Panc1 (cell line): ENCODE results near the gene ACKR2. TPM values are rescaled to one million over a fixed set of nuclear protein-coding genes. Genes with fewer than 3 reads are reported as not detected.

ENCODE experiments used
- ATAC-seq: fragments of 200-7000 bp; cut with Tn5 transposase; 2 replicates; pipeline ENCODE4 v1.9.1; 2020; ENCODE audit warnings: mild to moderate bottlenecking, moderate library complexity
- BruUV-seq: library from RNA; stranded (reverse); fragments of 400-500 nt; replicated peaks from 2 replicates; lab custom pipeline; 2021; lab: Mats Ljungman, UMichigan
- CTCF ChIA-PET: fragments of 300-600 bp; sonication (Branson Sonifier 250); formaldehyde crosslinking; loops from one replicate; lab custom pipeline; 2022; ENCODE audit warnings: antibody characterized with exemption; lab: Charles Lee
- POLR2A ChIA-PET: fragments of 300-600 bp; sonication (Branson Sonifier 250); formaldehyde crosslinking; loops from one replicate; lab custom pipeline; 2022; ENCODE audit warnings: antibody characterized with exemption; lab: Charles Lee
- DNase-seq: peaks from one replicate; pipeline ENCODE4 v3.0.0-alpha.2; 2010; ENCODE audit warnings: low read depth, low spot score
- H3K27ac ChIP-seq: 2 replicates; pipeline ENCODE4 v1.5.1; 2011; ENCODE audit warnings: mild to moderate bottlenecking, low read length, inconsistent platforms
- H3K27me3 ChIP-seq: fragments of 200-500 bp; sonication (Bioruptor generic); 2 replicates; pipeline ENCODE4 v1.6.0; 2014; ENCODE audit warnings: low read length, inconsistent platforms; ENCODE audit not compliant: control insufficient read depth, insufficient read depth
- H3K36me3 ChIP-seq: fragments of 200-500 bp; sonication (Bioruptor generic); 2 replicates; pipeline ENCODE4 v1.5.1; 2014; ENCODE audit warnings: inconsistent platforms, mild to moderate bottlenecking, low read length, moderate library complexity; ENCODE audit not compliant: control insufficient read depth, insufficient read depth
- H3K4me1 ChIP-seq: 2 replicates; pipeline ENCODE4 v1.5.1; 2011; ENCODE audit warnings: inconsistent platforms, mild to moderate bottlenecking, low read length, moderate library complexity; ENCODE audit not compliant: control insufficient read depth, insufficient read depth
- H3K4me3 ChIP-seq, 2 experiments: 2 replicates each; pipeline ENCODE4 v1.5.1; 2011 to 2012; ENCODE audit warnings: low read depth in 2 of 2, low read length in 2 of 2, mild to moderate bottlenecking in 2 of 2, inconsistent platforms in 1 of 2, moderate library complexity in 1 of 2
- H3K9me3 ChIP-seq: fragments of 200-500 bp; sonication (Bioruptor generic); 2 replicates; pipeline ENCODE4 v1.5.1; 2014; ENCODE audit warnings: low read depth, mild to moderate bottlenecking, inconsistent platforms, low read length, moderate library complexity; ENCODE audit not compliant: control insufficient read depth, insufficient read depth
- POLR2AphosphoS5 ChIP-seq: IDR thresholded peaks from 2 replicates; pipeline ENCODE4 v1.6.1; 2012; ENCODE audit warnings: mild to moderate bottlenecking, low read depth, low read length, moderate library complexity
- SIN3A ChIP-seq: IDR thresholded peaks from 2 replicates; pipeline ENCODE4 v1.6.1; 2012; ENCODE audit warnings: low read depth, mild to moderate bottlenecking, low read length, moderate library complexity, borderline replicate concordance; ENCODE audit not compliant: insufficient read depth
- TCF7L2 ChIP-seq: IDR thresholded peaks from 2 replicates; pipeline ENCODE4 v1.6.1; 2011; ENCODE audit warnings: mild to moderate bottlenecking, low read depth, low read length, inconsistent platforms
- in situ Hi-C: cut with HindIII; loops from 2 replicates; pipeline ENCODE4 v1.10.0; 2016; ENCODE audit warnings: low sequenced_read_pairs, low pct_unique_long_range_greater_than_20kb
- intact Hi-C: fragments of 100-400 bp; cut with micrococcal nuclease; formaldehyde crosslinking; loops from one replicate; pipeline ENCODE4 v1.10.0; 2022; ENCODE audit not compliant: unreplicated experiment
- total RNA-seq: library from RNA; stranded (reverse); gene quantifications from one replicate; pipeline ENCODE4 v1.2.1, GENCODE V29; 2021; ENCODE audit not compliant: unreplicated experiment
- TF ChIP-seq, protein P1 (sequence below): fragments of 450-650 bp; IDR thresholded peaks from 2 replicates; pipeline ENCODE4 v1.5.1; 2017; ENCODE audit warnings: mild to moderate bottlenecking
- TF ChIP-seq, protein P2 (sequence below), 2 experiments: IDR thresholded peaks; 2 replicates each; pipeline ENCODE4 v1.6.1; 2011 to 2012; ENCODE audit warnings: low read depth in 2 of 2, control low read depth in 1 of 2, low read length in 1 of 2, mild to moderate bottlenecking in 1 of 2, moderate library complexity in 1 of 2; ENCODE audit not compliant: insufficient read depth in 1 of 2

Gene ACKR2
- total RNA-seq, 1 experiment from 2014 or later, result not detected

DNA sequence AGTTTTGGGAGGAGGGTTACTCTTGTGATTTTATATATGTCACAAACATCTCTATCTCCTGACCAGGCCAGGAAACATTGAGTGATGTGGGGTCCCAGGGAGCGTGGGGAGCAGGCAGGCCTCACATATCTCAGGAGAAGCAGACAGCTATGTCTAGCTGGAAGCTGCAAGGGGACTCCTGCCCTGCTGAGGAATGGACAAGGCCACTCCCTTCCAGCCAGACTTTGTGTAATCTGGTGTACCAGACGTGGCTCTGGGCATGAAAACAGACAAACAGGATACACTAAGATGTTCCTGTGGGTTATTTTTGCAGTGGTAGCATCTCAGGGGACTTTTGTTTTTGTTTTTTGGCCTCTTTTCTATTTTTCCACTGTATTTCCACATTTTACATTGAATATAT lies 43.2 kb downstream of the ACKR2 start:
- no peaks in the 10 kb centered on the region for H3K9me3 ChIP-seq
- TF ChIP-seq, protein P1, sequence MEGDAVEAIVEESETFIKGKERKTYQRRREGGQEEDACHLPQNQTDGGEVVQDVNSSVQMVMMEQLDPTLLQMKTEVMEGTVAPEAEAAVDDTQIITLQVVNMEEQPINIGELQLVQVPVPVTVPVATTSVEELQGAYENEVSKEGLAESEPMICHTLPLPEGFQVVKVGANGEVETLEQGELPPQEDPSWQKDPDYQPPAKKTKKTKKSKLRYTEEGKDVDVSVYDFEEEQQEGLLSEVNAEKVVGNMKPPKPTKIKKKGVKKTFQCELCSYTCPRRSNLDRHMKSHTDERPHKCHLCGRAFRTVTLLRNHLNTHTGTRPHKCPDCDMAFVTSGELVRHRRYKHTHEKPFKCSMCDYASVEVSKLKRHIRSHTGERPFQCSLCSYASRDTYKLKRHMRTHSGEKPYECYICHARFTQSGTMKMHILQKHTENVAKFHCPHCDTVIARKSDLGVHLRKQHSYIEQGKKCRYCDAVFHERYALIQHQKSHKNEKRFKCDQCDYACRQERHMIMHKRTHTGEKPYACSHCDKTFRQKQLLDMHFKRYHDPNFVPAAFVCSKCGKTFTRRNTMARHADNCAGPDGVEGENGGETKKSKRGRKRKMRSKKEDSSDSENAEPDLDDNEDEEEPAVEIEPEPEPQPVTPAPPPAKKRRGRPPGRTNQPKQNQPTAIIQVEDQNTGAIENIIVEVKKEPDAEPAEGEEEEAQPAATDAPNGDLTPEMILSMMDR, result no peak
- TF ChIP-seq SIN3A (no peak), TCF7L2 (no peak), POLR2AphosphoS5 (no peak)
- TF ChIP-seq, protein P2, sequence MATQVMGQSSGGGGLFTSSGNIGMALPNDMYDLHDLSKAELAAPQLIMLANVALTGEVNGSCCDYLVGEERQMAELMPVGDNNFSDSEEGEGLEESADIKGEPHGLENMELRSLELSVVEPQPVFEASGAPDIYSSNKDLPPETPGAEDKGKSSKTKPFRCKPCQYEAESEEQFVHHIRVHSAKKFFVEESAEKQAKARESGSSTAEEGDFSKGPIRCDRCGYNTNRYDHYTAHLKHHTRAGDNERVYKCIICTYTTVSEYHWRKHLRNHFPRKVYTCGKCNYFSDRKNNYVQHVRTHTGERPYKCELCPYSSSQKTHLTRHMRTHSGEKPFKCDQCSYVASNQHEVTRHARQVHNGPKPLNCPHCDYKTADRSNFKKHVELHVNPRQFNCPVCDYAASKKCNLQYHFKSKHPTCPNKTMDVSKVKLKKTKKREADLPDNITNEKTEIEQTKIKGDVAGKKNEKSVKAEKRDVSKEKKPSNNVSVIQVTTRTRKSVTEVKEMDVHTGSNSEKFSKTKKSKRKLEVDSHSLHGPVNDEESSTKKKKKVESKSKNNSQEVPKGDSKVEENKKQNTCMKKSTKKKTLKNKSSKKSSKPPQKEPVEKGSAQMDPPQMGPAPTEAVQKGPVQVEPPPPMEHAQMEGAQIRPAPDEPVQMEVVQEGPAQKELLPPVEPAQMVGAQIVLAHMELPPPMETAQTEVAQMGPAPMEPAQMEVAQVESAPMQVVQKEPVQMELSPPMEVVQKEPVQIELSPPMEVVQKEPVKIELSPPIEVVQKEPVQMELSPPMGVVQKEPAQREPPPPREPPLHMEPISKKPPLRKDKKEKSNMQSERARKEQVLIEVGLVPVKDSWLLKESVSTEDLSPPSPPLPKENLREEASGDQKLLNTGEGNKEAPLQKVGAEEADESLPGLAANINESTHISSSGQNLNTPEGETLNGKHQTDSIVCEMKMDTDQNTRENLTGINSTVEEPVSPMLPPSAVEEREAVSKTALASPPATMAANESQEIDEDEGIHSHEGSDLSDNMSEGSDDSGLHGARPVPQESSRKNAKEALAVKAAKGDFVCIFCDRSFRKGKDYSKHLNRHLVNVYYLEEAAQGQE (IDR thresholded peaks at IDR 0.05; ENCODE audit: insufficient read depth in 1 of 2, low read depth in 2 of 2, low read length in 1 of 2), result no peak
- CTCF ChIA-PET, result no interaction called here

DNA sequence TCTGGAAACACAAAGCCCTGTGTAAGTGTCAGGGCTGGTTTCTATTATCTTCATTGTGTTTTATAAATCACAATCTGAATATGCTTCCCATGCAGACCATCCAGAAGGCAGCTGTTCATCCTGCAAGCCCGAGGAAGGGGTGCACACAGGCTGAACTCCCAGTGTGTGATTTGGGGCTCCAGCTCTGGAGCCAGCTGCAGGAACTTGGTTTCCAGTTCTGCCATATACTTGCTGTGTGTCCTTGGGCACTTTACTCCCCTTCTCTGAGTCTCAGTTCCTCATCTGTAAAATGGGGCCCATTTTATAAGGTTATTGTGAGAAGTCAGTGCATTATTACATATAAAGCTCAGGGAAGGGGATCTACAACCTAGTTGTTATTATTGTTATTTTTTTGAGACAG lies 43.8 kb downstream of the ACKR2 start:
- DNase-seq (no peak), ATAC-seq (no peak)
- intact Hi-C loops (no loop called here), in situ Hi-C loops (no loop called here)
- TF ChIP-seq, protein P1, result no peak
- TF ChIP-seq, protein P2 (IDR thresholded peaks at IDR 0.05; ENCODE audit: insufficient read depth in 1 of 2, low read depth in 2 of 2, low read length in 1 of 2), result no peak
- no peak for TF ChIP-seq POLR2AphosphoS5
- no peak for TF ChIP-seq TCF7L2
- no peak for TF ChIP-seq SIN3A
- Histone ChIP-seq H3K4me3 (no peak overlapping the region), H3K27ac (no peak overlapping the region), H3K4me1 (no peaks in the 10 kb centered on the region), H3K9me3 (no peaks in the 10 kb centered on the region), H3K27me3 (no peaks in the 10 kb centered on the region; the same call in 1 of the 2 replicates), H3K36me3 (no peaks in the 10 kb centered on the region)
- ChIA-PET POLR2A (no interaction called here), CTCF (no interaction called here)
- BruUV-seq, result no TSS peak

More for the DNA sequence above, 43.2 kb downstream of the ACKR2 start:
- in situ Hi-C loops (no loop called here), intact Hi-C loops (no loop called here)
- ATAC-seq (no peak), DNase-seq (no peak)
- Histone ChIP-seq H3K4me3 (no peak overlapping the region), H3K27ac (no peak overlapping the region), H3K36me3 (no peaks in the 10 kb centered on the region), H3K27me3 (no peaks in the 10 kb centered on the region; the same call in 1 of the 2 replicates), H3K4me1 (no peaks in the 10 kb centered on the region)
- POLR2A ChIA-PET, result no interaction called here
- no TSS peak for BruUV-seq
